HFF-Myc (cell line): ENCODE results near the gene FOXP1.

Experiments used
- DNase-seq: peaks from one replicate; pipeline ENCODE4 v3.0.0-alpha.2; 2011; ENCODE audit warnings: low read depth; ENCODE audit errors: extremely low read depth
- H3K4me3 ChIP-seq: replicated peaks from 2 replicates; pipeline ENCODE4 v1.5.1; 2011; ENCODE audit warnings: low read depth, mild to moderate bottlenecking, control low read depth, low read length
- TF ChIP-seq, protein P1 (sequence below): IDR thresholded peaks from 2 replicates; pipeline ENCODE4 v1.5.1; 2012; ENCODE audit warnings: mild to moderate bottlenecking, low read depth, low read length, control low read depth; ENCODE audit errors: missing control alignments

FOXP1 gene

DNA sequence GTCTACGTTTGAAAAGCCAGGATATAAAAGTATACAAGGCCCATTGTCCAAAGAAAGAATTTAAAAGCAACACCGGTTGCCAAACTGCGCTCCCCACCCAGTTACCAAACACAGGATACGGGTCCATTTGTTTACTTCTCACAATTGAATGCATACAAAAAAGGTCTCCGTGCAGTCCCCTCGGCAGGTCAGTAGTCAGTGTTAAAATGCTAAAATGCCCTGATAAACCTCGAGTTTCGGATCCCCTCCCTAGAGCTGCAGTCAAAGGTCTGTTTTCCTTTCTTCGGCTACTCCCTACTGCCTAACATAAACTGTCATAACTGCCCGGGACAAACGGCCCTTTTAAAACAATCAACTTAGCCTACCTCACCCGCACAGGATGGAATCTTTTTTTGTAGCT, 534.6 kb downstream of the FOXP1 start:
- TF ChIP-seq, protein P1, sequence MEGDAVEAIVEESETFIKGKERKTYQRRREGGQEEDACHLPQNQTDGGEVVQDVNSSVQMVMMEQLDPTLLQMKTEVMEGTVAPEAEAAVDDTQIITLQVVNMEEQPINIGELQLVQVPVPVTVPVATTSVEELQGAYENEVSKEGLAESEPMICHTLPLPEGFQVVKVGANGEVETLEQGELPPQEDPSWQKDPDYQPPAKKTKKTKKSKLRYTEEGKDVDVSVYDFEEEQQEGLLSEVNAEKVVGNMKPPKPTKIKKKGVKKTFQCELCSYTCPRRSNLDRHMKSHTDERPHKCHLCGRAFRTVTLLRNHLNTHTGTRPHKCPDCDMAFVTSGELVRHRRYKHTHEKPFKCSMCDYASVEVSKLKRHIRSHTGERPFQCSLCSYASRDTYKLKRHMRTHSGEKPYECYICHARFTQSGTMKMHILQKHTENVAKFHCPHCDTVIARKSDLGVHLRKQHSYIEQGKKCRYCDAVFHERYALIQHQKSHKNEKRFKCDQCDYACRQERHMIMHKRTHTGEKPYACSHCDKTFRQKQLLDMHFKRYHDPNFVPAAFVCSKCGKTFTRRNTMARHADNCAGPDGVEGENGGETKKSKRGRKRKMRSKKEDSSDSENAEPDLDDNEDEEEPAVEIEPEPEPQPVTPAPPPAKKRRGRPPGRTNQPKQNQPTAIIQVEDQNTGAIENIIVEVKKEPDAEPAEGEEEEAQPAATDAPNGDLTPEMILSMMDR, result no peak
- DNase-seq, result no peak
- no peak overlapping the region for H3K4me3 ChIP-seq

DNA sequence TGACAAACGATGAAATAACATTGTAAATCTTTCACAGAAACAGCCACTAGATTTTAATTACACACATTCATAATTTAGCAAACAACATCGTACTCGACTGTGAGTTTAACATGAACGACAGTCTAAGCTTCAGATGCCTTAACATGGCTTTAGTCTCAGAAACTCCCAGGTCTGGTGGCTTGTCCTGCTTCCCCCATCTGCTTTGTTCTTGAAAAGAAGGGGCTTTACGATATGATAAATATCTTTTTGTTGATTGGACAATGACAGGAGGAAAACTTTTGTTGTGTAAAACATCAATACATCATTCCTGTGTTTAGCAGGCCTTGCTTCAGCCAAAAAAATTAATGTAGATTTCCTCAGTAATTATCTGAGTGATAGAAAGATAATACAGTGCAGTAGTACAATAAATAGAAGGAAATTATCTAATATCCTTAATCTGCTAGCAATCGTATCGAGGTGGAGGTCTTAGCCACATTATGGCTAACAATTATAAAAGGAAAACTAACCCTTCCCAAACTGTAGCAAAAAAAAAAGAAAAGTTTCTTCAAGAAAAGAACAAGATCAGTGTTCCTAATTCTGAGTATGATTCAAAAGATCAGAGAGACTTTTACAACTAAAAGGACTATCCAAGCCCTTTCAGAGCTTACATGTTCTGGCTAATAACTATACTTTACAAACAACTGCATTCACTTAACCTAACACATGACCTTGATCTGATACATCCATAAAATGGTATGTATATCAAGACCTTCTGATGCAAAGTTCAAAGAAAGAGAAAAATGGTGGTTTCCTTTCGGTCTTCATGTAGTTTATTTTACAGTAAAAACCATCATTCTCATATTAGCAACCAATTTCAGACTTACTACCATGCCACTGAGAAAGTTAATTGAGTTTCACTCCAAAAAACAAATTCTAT, 535.7 kb downstream of the FOXP1 start:
- TF ChIP-seq, protein P1, result no peak
- DNase-seq, result no peak

DNA sequence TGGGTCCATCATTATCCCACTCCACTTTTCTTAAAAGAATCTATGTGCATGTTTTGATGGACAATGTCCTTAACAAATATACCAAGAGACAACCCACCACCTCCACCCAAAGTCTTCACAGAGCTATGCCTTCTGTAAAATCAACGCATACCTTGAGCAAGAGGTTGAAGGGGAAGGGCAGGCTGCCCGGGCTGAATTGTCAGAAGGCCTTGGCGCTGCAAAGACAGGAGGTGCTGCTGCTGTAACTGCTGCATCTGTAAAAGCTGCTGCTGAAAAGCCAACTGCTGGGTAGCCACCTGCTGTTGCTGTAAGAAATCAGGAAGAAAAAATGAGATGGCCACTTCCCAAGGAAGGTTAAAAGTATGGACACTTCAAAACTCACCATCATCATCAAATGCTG, 536.7 kb downstream of the FOXP1 start:
- no peak for DNase-seq
- no peak overlapping the region for H3K4me3 ChIP-seq
- TF ChIP-seq, protein P1, result no peak

More for the DNA sequence above, 535.7 kb downstream of the FOXP1 start:
- H3K4me3 ChIP-seq, result no peak overlapping the region

- no peak overlapping the region for H3K4me3 ChIP-seq
- DNase-seq, result no peak
- TF ChIP-seq, protein P1, result no peak
Measured at GRCh38 chr3:71045917-71046282, 537.6 kb downstream of the FOXP1 start.

- no peak for DNase-seq
- TF ChIP-seq, protein P1, result no peak
- no peak overlapping the region for H3K4me3 ChIP-seq
Measured at GRCh38 chr3:71045212-71045916, 538.2 kb downstream of the FOXP1 start.

GRCh38 chr3:71042759-71043158, 540.8 kb downstream of the FOXP1 start:
- TF ChIP-seq, protein P1, result no peak
- DNase-seq, result no peak
- no peak overlapping the region for H3K4me3 ChIP-seq
